Colonic mucosa (tissue), 4 donors: ENCODE measurements around the gene PTGDR2. TPM values are rescaled to one million over a fixed set of nuclear protein-coding genes. Genes with fewer than 3 reads are reported as not detected.

Experiments
- DNase-seq: peaks from one replicate; pipeline ENCODE4 v3.0.0-alpha.2; 2020
- H3K27ac ChIP-seq: fragments of 200-600 bp; one replicate; pipeline ENCODE4 v1.8.0; 2021
- H3K27me3 ChIP-seq: fragments of 200-600 bp; one replicate; pipeline ENCODE4 v1.8.0; 2021
- H3K36me3 ChIP-seq: fragments of 200-600 bp; one replicate; pipeline ENCODE4 v1.8.0; 2021
- H3K4me1 ChIP-seq: fragments of 200-600 bp; one replicate; pipeline ENCODE4 v1.8.0; 2021; ENCODE audit warnings: mild to moderate bottlenecking
- H3K4me3 ChIP-seq: fragments of 200-600 bp; one replicate; pipeline ENCODE4 v1.8.0; 2021
- H3K9ac ChIP-seq, 2 donors: one replicate each; pipeline ENCODE4 v1.7.0; 2013; ENCODE audit warnings: control low read depth in 2 of 2, low read depth in 2 of 2, low read length in 2 of 2
- H3K9me3 ChIP-seq: fragments of 200-600 bp; one replicate; pipeline ENCODE4 v1.8.0; 2021
- intact Hi-C: fragments of 100-400 bp; cut with DNase I; formaldehyde crosslinking; loops from one replicate; pipeline ENCODE4 v1.14.1; 2022
- total RNA-seq, 2 donors: library from RNA; stranded (reverse); fragmentation: NEBNext Ultra II Directional in 1 of 2; extraction: Animal tissue kit (Norgen Biotek cat#: 25700) in 1 of 2; gene quantifications; one replicate each; pipeline ENCODE4 v1.2.1, GENCODE V29; 2021
- TF ChIP-seq, protein P1 (sequence below): fragments of 200-600 bp; IDR thresholded peaks from one replicate; pipeline ENCODE4 v1.8.0; 2022; ENCODE audit warnings: antibody characterized with exemption, mild to moderate bottlenecking
- donor health status: healthy.
- donor health status: DM: no; HTN: no; CAD: no.
- donor health status: DM: no; HTN: no; CAD: no.

The PTGDR2 gene
- total RNA-seq, 2 donors from 2014 or later, result 3.7 to 4.7 TPM

DNA sequence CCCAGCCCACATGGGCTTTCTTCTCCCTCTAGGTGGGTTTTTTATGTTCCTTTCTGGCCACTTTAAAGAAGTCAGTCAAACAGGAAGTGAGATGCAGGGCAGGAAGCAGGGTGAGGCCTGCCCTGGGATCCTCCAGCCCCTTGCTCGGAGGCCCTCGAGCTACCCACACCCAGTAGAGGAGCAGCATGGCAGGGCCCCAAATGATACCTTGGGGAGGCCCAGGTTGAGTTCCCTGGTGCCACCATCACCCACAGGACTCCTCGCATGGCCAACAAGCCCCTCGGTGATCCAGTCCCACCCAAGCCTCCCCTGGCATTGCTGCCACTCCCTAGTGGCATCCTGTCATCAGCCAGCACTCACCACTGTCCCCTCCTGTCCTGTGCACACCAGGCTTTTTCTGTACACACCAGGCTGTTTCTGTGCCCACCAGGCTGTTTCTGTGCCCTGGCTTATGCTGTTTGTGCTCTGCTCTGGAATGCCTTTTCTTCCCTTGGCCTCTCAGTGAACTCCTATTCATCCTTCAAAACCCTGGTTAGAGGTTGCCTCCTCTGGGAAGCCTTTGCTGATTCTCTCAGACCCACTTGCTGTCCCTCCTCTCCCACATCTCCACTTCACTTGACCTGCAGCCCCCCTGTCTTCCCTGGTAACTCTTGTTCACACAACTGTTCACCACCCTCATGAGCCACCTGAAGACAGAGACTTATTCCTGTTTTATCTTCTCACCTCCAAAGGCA, 3.1 kb upstream of the PTGDR2 start:
- DNase-seq, result no peak
- Histone ChIP-seq H3K4me1 (no peaks in the 10 kb centered on the region), H3K9me3 (no peaks in the 10 kb centered on the region), H3K27ac (no peak overlapping the region), H3K36me3 (no peaks in the 10 kb centered on the region), H3K9ac (no peak overlapping the region), H3K27me3 (no peaks in the 10 kb centered on the region), H3K4me3 (no peak overlapping the region)
- intact Hi-C loops, result no loop called here
- TF ChIP-seq, protein P1, sequence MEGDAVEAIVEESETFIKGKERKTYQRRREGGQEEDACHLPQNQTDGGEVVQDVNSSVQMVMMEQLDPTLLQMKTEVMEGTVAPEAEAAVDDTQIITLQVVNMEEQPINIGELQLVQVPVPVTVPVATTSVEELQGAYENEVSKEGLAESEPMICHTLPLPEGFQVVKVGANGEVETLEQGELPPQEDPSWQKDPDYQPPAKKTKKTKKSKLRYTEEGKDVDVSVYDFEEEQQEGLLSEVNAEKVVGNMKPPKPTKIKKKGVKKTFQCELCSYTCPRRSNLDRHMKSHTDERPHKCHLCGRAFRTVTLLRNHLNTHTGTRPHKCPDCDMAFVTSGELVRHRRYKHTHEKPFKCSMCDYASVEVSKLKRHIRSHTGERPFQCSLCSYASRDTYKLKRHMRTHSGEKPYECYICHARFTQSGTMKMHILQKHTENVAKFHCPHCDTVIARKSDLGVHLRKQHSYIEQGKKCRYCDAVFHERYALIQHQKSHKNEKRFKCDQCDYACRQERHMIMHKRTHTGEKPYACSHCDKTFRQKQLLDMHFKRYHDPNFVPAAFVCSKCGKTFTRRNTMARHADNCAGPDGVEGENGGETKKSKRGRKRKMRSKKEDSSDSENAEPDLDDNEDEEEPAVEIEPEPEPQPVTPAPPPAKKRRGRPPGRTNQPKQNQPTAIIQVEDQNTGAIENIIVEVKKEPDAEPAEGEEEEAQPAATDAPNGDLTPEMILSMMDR, result no peak

- no peak for DNase-seq
- intact Hi-C loops, result no loop called here
- Histone ChIP-seq H3K4me3 (no peak overlapping the region), H3K9me3 (no peaks in the 10 kb centered on the region), H3K36me3 (no peaks in the 10 kb centered on the region), H3K9ac (no peak overlapping the region), H3K27ac (no peak overlapping the region), H3K27me3 (no peaks in the 10 kb centered on the region), H3K4me1 (peaks cover under 1% of the 10 kb centered on the region)
- TF ChIP-seq, protein P1, result no peak
These were observed 2.5 kb upstream of the PTGDR2 start for GRCh38 chr11:60858236-60858635.

- H3K9ac ChIP-seq, result no peak overlapping the region
- H3K4me3 ChIP-seq, result no peak overlapping the region
- H3K27ac ChIP-seq, result no peak overlapping the region
- H3K27me3 ChIP-seq, result no peaks in the 10 kb centered on the region
- peaks cover 4% of the 10 kb centered on the region for H3K4me1 ChIP-seq
- intact Hi-C loops, result no loop called here
- H3K36me3 ChIP-seq, result no peaks in the 10 kb centered on the region
- DNase-seq, result no peak
- no peaks in the 10 kb centered on the region for H3K9me3 ChIP-seq
- TF ChIP-seq, protein P1, result no peak
These were observed 1.9 kb upstream of the PTGDR2 start for GRCh38 chr11:60857378-60858232.

DNA sequence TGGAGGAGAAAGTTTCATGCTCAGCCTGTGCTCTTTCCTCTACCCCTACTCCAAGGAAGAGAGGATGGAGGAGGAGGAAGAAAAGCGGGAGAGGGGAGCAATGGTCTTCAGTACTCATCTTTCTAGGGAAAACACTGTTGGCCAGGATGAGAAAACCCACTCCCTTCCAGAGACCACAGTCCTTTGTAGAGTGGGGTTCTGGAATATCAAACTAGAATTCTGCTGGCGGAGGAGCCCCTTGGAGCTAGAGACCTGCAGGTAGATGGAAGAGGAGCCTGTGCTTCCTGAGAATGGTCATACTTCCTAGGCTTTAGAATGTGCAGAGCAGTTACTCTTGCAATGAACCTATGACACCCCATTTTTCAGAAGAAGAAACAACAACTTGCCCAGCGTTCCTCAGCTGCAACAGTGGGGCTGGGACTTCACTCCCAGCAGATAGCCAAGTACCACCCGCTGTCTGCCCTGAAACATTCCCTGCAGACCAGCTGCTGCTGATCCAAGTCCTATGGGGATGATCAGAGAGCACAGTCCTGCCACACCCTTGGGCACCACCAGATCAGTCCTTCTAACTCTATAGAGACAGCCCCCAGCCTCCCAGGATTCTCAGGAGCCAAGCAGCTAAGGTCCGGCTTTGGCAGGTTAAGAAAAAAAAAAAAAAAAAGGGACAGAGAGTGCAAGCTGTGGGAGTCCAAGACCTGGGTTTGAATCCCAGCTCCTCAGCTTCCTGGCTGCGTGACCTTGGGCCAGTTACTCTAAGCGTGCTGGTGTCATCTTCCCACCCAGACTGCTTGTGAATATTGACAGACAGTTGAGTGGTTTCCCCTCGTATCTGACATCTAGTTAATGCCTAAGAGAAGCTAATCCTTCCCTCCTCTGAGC, 664 bp downstream of the PTGDR2 start:
- no peak overlapping the region for H3K27ac ChIP-seq
- no peak for DNase-seq
- H3K9ac ChIP-seq, result peak overlapping the region in 1 of 2 donors; percentile 54
- H3K36me3 ChIP-seq, result no peaks in the 10 kb centered on the region
- no peaks in the 10 kb centered on the region for H3K27me3 ChIP-seq
- intact Hi-C loops, result no loop called here
- no peaks in the 10 kb centered on the region for H3K9me3 ChIP-seq
- TF ChIP-seq, protein P1, result no peak
- H3K4me1 ChIP-seq, result peaks cover 4% of the 10 kb centered on the region
- H3K4me3 ChIP-seq, result no peak overlapping the region
